BLaER1 treated with 17β-estradiol and CSF1 and Interleukin-3, amounts not matched to agents 10 nM and 100 nM (cell line): ENCODE data around the gene AADAC.

Experiments used
- H3K27ac ChIP-seq, 11 experiments: shearing (Covaris generic); formaldehyde crosslinking; 2 replicates each; pipeline ENCODE4 v1.8.1; 2022
- H3K27me3 ChIP-seq, 11 experiments: shearing (Covaris generic); formaldehyde crosslinking; 2 replicates each; pipeline ENCODE4 v1.8.1; 2022
- H3K36me3 ChIP-seq, 11 experiments: shearing (Covaris generic); formaldehyde crosslinking; 2 replicates each; pipeline ENCODE4 v1.8.1; 2022
- H3K4me1 ChIP-seq, 10 experiments: shearing (Covaris generic); formaldehyde crosslinking; 2 replicates each; pipeline ENCODE4 v1.8.1; 2022
- H3K4me2 ChIP-seq, 11 experiments: shearing (Covaris generic); formaldehyde crosslinking; 2 replicates each; pipeline ENCODE4 v1.8.1; 2022
- H3K4me3 ChIP-seq, 10 experiments: shearing (Covaris generic); formaldehyde crosslinking; 2 replicates each; pipeline ENCODE4 v1.8.1; 2022
- H3K9ac ChIP-seq, 11 experiments: shearing (Covaris generic); formaldehyde crosslinking; 2 replicates each; pipeline ENCODE4 v1.8.1; 2022
- H3K9me3 ChIP-seq, 11 experiments: shearing (Covaris generic); formaldehyde crosslinking; replicated peaks in 1 of 11; 2 replicates each; pipeline ENCODE4 v1.8.1; 2022
- H4K20me1 ChIP-seq, 11 experiments: shearing (Covaris generic); formaldehyde crosslinking; 2 replicates each; pipeline ENCODE4 v1.8.1; 2022
- Cebpa-rat ChIP-seq, 11 experiments: shearing (Covaris generic); IDR thresholded peaks; 2 replicates each; pipeline ENCODE4 v1.8.1; 2022

Gene AADAC

DNA sequence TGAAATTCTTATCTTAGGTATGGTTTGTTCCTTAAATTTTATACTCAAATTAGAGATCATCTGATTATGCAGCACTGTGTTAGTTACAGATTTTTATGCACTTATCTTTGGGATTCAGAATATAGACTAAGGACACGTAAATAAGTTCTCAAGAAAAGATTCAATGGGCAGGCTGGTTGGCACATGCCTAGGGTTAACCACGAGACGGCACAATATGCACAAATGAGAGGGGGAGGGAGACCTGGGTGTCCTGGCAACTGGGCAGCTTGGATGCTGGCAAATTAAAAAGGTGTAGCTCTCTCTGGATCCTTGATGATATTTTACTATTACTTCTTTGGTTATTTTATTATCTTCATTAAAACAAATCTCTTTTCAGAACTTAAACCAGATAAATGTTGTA is 672 bp downstream of the AADAC start:
- H3K36me3 ChIP-seq: no peaks in the 10 kb centered on the region
- no peak for TF ChIP-seq Cebpa-rat (IDR thresholded peaks at IDR 0.05)
- no peak overlapping the region for H3K9ac ChIP-seq
- no peak overlapping the region for H3K27ac ChIP-seq
- peaks cover 6 to 26% (median 19%) of the 10 kb centered on the region in 11 experiments for H3K9me3 ChIP-seq
- H3K4me3 ChIP-seq: no peak overlapping the region
- H3K4me2 ChIP-seq: no peak overlapping the region
- H3K27me3 ChIP-seq: no peaks in the 10 kb centered on the region
- no peaks in the 10 kb centered on the region for H4K20me1 ChIP-seq
- peaks cover 0 to 25% (median 18%) of the 10 kb centered on the region in 10 experiments; a peak in 15 of 20 replicates for H3K4me1 ChIP-seq

DNA sequence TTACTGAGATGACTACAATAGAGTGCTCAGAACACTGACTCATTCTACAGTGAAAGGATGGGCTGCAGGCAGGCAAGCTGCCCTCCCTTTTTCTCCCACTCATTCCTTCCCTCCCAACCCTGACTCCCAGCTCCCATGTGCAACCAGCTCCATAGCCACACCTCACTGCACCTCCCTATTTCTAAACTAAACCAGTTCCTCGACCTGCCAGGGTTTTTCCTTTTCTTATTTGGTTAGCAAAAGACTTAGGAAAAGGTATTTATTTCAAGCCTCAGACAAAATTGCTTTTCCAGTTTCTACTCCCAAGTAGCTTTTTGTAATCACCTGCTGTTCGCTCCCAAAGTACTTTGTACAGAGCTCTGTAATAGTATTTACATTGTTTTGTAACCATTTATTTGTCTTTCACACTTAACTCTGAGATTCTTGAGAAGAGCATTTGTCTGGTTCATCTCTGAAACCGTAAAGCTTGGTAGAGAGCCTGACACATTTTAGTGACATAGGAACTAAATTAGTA is 2.2 kb downstream of the AADAC start:
- H3K36me3 ChIP-seq: no peaks in the 10 kb centered on the region
- H3K4me2 ChIP-seq: no peak overlapping the region
- no peak overlapping the region for H3K27ac ChIP-seq
- no peak overlapping the region for H3K9ac ChIP-seq
- peaks cover 0 to 14% (median 7%) of the 10 kb centered on the region in 11 experiments; a peak in 8 of 22 replicates for H3K9me3 ChIP-seq
- peaks cover 0 to 14% (median 10%) of the 10 kb centered on the region in 10 experiments; a peak in 15 of 20 replicates for H3K4me1 ChIP-seq
- H3K27me3 ChIP-seq: no peaks in the 10 kb centered on the region
- H4K20me1 ChIP-seq: no peaks in the 10 kb centered on the region
- H3K4me3 ChIP-seq: no peak overlapping the region
- TF ChIP-seq Cebpa-rat (IDR thresholded peaks at IDR 0.05): no peak

DNA sequence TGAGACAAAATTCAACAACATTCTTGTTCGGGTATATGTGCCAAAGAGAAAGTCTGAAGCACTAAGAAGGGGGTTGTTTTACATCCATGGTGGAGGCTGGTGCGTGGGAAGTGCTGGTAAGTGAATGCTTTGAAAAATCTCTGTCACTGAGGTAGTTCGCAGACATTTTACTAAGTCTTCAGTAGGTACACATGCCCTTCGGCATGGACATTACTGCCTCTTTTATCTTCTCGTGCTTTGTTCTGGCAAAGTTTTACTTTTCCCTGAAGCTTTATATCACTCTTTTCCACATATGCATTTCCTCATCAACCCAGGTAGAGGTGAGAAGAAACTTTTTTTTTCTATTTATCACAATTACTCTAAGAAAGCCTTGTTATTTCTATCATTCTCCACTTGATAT is 3.6 kb downstream of the AADAC start:
- Histone ChIP-seq H3K27ac (no peak overlapping the region), H4K20me1 (no peaks in the 10 kb centered on the region), H3K4me3 (no peak overlapping the region), H3K9me3 (peaks cover 0 to 8% (median 5%) of the 10 kb centered on the region in 11 experiments; a peak in 7 of 22 replicates), H3K9ac (no peak overlapping the region), H3K27me3 (no peaks in the 10 kb centered on the region), H3K4me2 (no peak overlapping the region), H3K4me1 (peaks cover 0 to 1% (median 0%) of the 10 kb centered on the region in 10 experiments; a peak in 2 of 20 replicates), H3K36me3 (no peaks in the 10 kb centered on the region)
- no peak for TF ChIP-seq Cebpa-rat (IDR thresholded peaks at IDR 0.05)

DNA sequence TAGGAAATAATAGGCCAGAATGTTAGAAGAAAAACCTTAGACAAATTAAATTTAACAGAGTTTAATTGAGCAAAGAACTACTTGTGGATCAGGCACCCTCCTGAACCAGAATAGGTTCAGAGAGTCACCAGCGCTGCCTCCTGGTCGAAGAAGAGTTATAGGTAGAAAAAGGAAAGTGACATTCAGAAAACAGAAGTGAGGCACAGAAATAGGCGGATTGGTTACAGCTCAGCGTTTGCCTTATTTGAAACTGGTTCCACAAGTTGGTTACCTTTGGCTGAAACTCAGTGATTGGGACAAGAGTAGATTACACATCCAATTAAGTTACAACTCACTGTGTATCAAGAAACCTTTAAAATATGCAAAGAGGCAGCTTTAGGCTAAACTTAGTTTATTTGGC is 4.4 kb downstream of the AADAC start:
- H3K9me3 ChIP-seq: 0 out of 22 replicates have a peak, but pooled peaks cover 0 to under 1% (median 0%) of the 10 kb centered on the region in 11 experiments
- H3K36me3 ChIP-seq: no peaks in the 10 kb centered on the region
- H3K9ac ChIP-seq: no peak overlapping the region
- no peaks in the 10 kb centered on the region for H3K4me1 ChIP-seq
- no peak overlapping the region for H3K4me2 ChIP-seq
- no peak for TF ChIP-seq Cebpa-rat (IDR thresholded peaks at IDR 0.05)
- no peaks in the 10 kb centered on the region for H3K27me3 ChIP-seq
- no peaks in the 10 kb centered on the region for H4K20me1 ChIP-seq
- H3K4me3 ChIP-seq: no peak overlapping the region
- no peak overlapping the region for H3K27ac ChIP-seq

DNA sequence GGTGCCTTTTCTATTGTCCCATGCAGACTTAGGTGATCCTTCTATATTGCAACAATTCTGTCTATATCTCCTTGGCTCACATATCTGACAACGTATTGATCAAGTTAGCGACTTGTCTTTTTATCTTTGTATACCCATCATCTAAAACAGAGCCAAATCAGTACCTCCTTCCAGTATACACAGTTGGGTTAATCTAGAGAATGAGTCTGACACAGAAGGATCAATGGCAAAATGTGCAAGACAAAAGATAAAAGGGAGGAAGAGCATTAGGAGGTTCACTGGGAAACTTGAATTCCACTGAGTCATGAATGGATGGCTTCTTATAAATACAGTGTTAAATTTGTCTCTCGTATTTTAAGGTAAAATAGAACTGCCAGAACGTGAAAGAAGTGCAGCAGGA is 6.0 kb downstream of the AADAC start:
- H3K4me2 ChIP-seq: no peak overlapping the region
- no peaks in the 10 kb centered on the region for H3K36me3 ChIP-seq
- H3K27me3 ChIP-seq: no peaks in the 10 kb centered on the region
- H3K4me1 ChIP-seq: no peaks in the 10 kb centered on the region
- no peaks in the 10 kb centered on the region for H3K9me3 ChIP-seq
- TF ChIP-seq Cebpa-rat (IDR thresholded peaks at IDR 0.05): no peak
- no peaks in the 10 kb centered on the region for H4K20me1 ChIP-seq
- H3K9ac ChIP-seq: no peak overlapping the region
- H3K27ac ChIP-seq: no peak overlapping the region
- H3K4me3 ChIP-seq: no peak overlapping the region

DNA sequence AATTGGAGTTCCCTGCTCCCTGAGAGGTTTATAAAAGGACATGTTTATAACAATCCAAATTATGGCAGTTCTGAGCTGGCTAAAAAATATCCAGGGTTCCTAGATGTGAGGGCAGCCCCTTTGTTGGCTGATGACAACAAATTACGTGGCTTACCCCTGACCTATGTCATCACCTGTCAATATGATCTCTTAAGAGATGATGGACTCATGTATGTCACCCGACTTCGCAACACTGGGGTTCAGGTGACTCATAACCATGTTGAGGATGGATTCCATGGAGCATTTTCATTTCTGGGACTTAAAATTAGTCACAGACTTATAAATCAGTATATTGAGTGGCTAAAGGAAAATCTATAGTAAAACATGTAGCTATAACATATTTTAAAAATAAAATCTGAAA is 13.9 kb downstream of the AADAC start:
- Histone ChIP-seq H3K4me3 (no peak overlapping the region), H3K27ac (no peak overlapping the region), H3K36me3 (no peaks in the 10 kb centered on the region), H3K9ac (no peak overlapping the region), H4K20me1 (no peaks in the 10 kb centered on the region), H3K4me1 (no peaks in the 10 kb centered on the region), H3K9me3 (peaks cover 0 to 7% (median 4%) of the 10 kb centered on the region in 11 experiments; a peak in 3 of 22 replicates), H3K27me3 (no peaks in the 10 kb centered on the region), H3K4me2 (no peak overlapping the region)
- TF ChIP-seq Cebpa-rat (IDR thresholded peaks at IDR 0.05): no peak

DNA sequence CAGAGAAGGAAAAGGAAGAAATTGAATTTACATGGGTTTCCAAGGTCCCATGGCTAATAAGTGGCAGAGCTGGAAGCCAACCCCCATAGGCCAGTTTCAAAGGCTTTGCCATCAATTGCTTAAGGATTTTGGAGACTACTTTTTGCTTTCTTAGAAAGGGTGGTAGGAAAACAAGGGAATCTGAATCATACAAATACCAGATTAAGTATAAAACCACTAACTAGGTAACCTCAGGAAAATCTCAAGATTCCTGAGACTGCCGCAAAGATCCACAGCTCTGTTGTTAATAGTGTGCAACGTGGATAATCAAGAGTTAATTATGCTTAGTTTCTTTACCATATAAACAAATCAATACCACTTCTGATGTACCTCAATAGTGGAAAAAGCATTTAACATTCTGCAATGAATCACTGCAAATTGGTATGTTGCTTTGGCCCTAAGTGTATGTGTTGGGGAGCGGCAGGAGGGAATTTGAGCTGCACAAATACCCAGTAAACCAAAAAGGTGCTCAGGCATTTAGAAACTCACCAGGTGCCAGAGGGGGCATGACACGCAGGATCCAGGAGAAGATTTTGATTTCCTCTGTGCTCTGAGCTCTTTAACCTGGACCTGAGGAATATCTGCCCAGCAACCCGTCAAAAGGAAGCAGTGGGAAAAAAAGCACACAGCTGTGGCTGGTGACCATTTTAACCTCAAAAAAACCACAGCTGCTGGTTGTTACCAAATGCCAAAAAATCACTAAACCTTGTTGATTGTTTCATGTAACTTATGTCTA is 22.0 kb downstream of the AADAC start:
- H3K4me2 ChIP-seq: peak overlapping the region; percentile 2 to 76 (median 57); a peak in 19 of 22 replicates
- H3K36me3 ChIP-seq: no peaks in the 10 kb centered on the region
- H3K4me3 ChIP-seq: no peak overlapping the region
- no peaks in the 10 kb centered on the region for H3K9me3 ChIP-seq
- no peak overlapping the region; a peak in 1 of 22 replicates for H3K27ac ChIP-seq
- H3K4me1 ChIP-seq: peaks cover 19 to 39% (median 34%) of the 10 kb centered on the region in 10 experiments
- no peaks in the 10 kb centered on the region for H4K20me1 ChIP-seq
- no peak for TF ChIP-seq Cebpa-rat (IDR thresholded peaks at IDR 0.05)
- H3K9ac ChIP-seq: no peak overlapping the region
- no peaks in the 10 kb centered on the region for H3K27me3 ChIP-seq

DNA sequence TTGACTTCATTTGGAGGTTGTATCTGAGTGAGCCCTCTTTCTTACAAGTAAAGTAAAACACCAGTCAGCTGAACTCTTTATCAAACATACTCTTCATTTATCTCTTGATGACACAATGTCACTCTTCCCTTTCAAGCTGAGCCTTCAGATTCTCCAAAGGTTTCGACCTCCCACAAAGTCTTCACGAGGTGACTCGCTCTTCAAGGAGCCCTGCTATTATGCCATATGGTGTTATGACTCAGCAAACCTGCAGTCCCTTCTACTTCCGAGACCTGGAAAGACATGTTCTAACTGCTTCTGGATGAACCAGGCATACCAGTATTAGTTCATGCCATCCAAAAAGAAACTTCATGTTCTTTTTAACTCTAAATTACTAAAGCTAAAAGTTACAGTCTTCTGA is 23.1 kb downstream of the AADAC start:
- no peaks in the 10 kb centered on the region for H3K36me3 ChIP-seq
- peaks cover 19 to 39% (median 34%) of the 10 kb centered on the region in 10 experiments for H3K4me1 ChIP-seq
- no peaks in the 10 kb centered on the region for H3K27me3 ChIP-seq
- no peak overlapping the region for H3K4me3 ChIP-seq
- H3K9ac ChIP-seq: no peak overlapping the region; a peak in 1 of 22 replicates
- H3K27ac ChIP-seq: peak overlapping the region in 4 of 11 experiments; percentile 14 to 44 (median 23); a peak in 5 of 22 replicates
- peak overlapping the region; percentile 3 to 76 (median 51); a peak in 19 of 22 replicates for H3K4me2 ChIP-seq
- H3K9me3 ChIP-seq: no peaks in the 10 kb centered on the region
- TF ChIP-seq Cebpa-rat (IDR thresholded peaks at IDR 0.05): no peak
- H4K20me1 ChIP-seq: no peaks in the 10 kb centered on the region

DNA sequence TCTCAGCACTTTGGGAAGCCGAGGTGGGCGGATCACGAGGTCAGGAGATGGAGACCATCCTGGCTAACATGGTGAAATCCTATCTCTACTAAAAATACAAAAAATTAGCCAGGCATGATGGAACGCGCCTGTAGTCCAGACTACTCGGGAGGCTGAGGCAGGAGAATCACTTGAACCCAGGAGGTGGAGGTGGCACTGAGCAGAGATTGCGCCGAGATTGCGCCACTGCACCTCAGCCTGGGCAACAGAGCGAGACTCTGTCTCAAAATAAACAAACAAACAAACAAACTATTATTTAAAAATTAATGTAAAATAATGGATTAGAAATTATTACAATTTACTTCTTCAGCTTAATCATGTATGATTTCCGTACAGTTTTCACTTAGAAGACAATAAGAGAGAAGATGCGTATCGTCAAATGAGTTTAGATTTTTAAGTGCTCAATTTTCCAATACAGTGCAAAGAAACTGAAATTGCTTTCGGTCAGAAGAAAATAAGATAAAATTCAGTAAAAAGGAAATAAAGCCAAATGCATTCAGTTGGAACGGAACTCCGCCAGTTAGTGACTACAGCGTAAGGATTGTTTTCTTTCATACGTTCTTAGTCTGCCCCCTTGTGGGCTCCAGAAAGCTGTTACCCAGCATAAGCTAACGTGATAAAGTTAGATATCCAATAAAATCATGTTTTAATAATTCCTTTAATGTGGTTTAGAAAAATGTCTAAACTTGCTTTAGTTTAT is 24.8 kb downstream of the AADAC start:
- H3K27me3 ChIP-seq: no peaks in the 10 kb centered on the region
- no peak for TF ChIP-seq Cebpa-rat (IDR thresholded peaks at IDR 0.05)
- H3K27ac ChIP-seq: no peak overlapping the region
- peak overlapping the region; percentile 34 to 65 (median 52); a peak in 19 of 22 replicates for H3K4me2 ChIP-seq
- H4K20me1 ChIP-seq: no peaks in the 10 kb centered on the region
- H3K4me1 ChIP-seq: peaks cover 19 to 39% (median 34%) of the 10 kb centered on the region in 10 experiments
- no peak overlapping the region; a peak in 1 of 22 replicates for H3K9ac ChIP-seq
- H3K4me3 ChIP-seq: peak overlapping the region in 3 of 10 experiments; percentile 27 to 39 (median 28); a peak in 5 of 20 replicates
- H3K36me3 ChIP-seq: no peaks in the 10 kb centered on the region
- no peaks in the 10 kb centered on the region for H3K9me3 ChIP-seq
